Measurements from ENCODE around the gene QSOX2.
"Not testable (repeated sequence)": the region's sequence is repeated elsewhere in the genome, so short reads cannot be mapped to it uniquely, and the experiment has no call there.

QSOX2 gene

DNA sequence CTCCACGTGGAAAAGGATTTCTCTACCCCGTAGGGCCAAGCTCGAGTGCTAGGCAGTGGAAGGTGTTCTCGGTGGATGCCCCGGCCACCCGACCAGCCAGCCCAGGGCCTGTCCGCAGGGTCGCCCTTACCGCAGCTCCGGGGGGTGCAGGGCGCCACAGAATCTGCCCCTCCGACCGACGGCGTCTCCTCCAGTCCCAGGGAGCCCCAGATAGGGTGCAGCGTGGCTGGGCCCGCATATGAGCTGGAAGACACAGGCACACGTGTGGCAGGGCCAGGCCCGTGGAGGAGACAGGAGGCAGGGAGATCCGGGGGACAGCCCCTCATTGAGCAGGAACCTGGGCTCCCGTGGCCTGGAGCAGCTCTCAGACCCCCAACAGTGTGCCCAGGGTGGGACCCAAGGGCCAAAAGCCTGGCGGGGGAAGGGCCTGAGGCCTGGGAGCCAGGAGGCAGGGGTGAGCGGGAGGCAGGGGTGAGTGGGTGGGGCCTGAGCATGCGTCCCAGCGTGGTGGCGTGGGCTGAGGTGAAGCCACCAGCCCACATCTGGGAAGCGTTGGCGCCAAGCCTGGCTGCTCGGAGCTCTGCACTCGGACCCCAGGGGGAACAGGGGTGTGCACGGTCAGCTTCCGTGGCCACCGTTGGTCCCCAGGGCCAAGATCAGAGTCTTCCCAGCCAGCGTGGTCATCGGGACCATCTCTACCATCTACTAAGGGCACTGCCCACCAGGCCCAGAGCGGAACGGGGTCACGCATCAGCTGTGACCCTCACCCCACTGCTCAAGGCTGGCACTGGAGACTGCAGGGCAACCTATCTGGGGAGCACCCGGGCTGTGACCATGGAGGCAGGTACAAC, 36.0 kb upstream of the QSOX2 start:
- DNase-seq: no peak

DNA sequence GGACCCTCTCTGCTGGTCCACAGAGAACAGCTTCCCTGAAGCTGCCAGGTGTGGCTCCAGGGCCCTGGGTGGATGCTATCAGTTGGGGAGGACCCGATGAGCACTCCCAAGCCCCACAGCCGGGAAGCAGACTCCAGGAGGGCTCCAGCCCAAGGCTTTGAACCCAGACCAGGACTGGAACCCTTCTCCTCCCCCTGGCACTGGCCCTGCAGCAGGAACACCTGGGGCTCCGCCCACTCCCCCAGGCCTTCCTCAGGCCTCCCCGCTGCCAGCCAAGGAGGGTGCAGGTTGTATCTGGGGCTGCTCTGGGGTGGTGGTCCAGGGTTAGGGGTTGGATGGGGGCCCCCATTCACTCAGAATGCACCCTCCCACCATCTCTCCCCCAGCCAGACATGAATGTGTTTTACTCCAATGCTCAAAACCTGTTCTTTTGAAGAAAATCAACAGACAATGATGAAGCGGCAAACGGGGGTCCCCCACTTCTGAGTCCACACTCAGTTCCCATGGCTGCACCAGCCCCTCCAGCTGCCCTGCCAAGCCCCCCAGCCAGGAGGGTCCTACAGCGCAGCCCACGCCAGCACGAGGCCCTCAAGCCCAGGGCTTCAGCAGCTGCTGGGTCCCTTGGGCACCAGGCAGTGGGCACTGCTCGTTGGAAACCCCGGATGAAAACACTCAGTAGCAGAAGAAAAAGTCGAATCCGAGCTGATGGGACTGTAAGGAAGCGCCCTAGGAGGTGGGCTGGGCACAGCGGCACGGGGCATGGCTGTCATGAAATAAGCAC, 35.1 kb upstream of the QSOX2 start:
- DNase-seq: no peak

DNA sequence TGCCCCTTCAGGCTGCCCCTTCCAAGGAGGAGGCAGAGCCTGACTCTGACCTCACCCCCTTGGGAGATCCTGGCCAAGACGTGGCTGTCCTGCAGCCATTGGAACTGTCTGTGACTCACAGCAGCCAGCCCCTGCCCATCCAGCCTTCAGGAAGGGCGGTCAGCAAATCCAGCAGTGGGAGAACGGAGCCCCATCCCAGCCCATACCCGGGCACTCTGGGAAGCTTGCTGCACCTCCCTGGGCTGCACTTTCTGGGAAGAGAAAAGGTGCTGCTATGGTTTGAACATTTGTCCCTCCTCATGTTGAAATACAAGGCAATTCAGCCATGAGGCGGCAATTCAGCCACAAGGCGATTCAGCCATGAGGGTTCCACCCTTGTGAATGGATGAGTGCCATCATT, 33.9 kb upstream of the QSOX2 start:
- DNase-seq: no peak

DNA sequence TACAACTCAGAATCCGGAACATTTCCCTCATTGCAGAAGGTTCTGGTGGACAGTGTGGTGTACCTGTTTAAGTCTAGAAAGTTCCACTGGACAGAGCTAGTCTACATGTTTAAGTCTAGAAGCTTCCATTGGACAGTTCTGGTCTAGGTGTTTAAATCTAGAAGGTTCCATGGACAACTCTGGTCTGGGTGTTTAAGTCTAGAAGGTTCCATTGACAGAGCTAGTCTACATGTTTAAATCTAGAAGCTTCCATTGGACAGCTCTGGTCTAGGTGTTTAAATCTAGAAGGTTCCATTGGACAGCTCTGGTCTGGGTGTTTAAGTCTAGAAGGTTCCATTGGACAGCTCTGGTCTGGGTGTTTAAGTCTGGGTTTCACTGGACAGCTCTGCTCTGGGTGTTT, 33.3 kb upstream of the QSOX2 start:
- DNase-seq: no peak

- DNase-seq: no peak
These were observed 32.6 kb upstream of the QSOX2 start for GRCh38 chr9:136278221-136278620.

- no peak for DNase-seq
These were observed 32.1 kb upstream of the QSOX2 start for GRCh38 chr9:136277746-136278145.

DNA sequence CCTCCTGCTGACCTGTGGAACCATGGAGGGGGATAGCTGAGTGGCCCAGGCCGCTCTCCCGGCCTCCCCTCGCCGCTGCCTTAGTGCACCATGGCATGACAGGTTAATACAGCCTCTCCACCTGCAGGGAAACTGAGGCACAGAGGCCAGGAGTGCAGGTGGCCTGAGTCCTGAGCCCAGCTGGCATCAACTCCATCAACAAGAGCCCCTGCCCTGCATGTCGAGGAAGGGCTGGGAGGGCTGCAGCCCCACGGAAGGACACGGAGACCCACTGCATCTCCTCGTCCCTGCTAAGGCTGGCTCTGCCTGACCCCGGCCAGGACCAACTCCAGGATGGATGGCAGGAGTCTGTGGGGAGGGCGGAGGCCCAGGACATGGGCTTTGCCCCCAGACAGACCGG, 31.1 kb upstream of the QSOX2 start:
- DNase-seq: no peak

- DNase-seq: no peak
These were observed 30.2 kb upstream of the QSOX2 start for GRCh38 chr9:136275655-136276429.

DNA sequence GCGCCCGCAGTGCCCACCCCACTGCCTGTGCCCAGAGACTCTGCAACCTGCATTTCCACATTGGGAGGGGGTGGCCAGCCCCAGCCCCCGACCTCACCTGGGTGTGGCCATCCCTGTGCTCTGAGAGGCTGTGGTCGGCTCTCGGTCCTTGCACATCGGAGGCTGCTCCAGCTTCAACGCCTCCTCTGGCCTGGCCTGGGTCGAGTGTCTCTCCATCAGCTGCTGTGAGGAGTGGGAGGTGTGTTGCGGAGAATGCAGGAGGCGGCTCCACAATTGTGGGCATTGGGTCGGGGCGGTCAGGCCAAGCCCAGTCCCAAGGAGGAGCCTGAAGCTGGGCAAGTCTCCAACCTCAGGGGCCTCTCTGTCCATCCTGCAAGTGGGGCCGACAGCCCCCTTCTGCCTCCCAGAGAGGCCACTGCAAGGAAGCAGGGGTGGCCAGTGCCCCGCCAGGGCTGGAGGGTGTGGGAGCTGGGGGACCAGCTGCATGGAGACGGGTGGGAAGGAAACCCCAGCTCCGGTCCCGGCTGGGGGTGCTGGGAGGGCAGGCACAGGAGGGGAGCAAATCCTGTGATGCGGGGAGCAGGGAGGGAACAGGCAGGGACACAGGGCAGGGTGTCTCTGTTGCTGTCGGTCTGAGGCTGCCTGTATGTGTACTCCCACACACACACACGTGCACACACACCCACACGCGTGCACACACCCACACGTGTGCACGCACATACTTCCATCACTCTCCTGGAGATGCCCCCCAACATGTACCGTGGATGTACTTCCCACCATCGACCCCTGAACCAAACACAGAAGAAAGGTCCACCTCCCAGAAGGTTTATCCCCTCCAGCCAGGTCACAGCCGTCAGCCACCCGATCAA, 29.4 kb upstream of the QSOX2 start:
- no peak for DNase-seq

GRCh38 chr9:136273921-136274785, 28.5 kb upstream of the QSOX2 start:
- no peak for DNase-seq

DNA sequence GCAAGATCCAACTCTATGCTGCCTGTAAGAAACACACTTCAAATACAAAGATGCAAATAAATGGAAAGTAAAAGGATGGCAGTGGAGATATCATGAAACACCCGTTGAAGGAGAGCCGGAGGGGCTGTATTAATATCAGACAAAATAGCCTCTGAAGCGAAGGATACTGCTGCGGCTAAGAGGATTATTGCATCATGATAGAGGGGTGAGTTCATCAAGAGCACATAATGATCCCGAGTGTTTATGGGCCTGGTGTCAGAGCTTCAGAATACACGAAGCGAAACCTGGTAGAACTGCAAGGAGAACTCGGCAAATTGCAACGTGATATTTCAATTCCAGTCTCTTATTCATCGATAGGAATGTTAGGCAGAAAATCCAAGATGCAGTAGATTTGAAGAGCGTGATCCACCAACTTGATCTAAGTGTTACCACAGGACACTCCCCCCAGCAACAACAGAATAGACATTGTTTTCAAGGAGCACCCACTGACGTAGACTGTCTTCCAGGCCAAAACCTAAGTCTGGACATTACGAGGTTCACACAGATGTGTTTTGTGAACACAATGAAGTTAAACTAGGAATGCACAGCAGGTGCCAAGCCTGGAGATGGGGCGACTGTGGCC, 27.7 kb upstream of the QSOX2 start:
- DNase-seq: no peak

DNA sequence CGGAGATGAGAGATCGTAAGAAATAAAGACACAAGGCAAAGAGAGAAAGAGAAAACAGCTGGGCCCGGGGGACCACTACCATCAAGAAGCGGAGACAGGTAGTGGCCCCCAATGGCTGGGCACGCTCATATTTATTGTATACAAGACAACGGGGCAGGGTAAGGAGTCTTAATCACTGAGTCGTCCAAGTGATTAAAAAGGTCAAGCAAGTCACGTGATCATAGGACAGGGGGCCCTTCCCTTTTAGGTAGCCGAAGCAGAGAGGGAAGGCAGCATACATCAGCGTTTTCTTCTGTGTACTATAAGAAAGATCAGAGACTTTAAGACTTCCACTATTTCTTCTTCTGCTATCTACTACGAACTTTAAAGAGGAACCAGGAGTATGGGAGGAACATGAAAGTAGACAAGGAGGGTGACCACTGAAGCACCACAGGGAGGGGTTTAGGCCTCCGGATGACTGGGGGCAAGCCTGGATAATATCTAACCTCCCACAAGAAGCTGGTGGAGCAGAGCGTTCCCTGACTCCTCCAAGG, 24.6 kb upstream of the QSOX2 start:
- DNase-seq: no peak

DNA sequence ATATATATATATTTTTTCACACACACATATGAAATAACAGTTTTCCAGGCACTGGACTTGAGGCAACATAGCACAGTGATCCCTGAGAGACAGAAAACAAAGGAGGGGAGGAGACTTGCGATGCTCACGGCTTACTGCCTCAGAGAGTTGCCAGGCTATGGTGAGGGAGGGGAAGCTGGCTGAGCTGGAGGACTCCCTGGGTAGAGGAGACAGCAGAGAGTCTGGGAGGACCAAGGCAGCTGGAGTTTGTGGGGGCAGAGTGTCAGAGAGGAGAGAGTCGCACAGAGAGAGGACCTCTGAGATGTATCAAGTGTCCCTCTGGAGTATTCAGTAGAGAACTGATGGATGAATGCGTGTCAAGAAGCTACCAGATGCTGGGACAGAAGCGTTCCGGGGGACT, 23.1 kb upstream of the QSOX2 start:
- no peak for DNase-seq

GRCh38 chr9:136268318-136268717, 22.7 kb upstream of the QSOX2 start:
- DNase-seq: no peak

DNA sequence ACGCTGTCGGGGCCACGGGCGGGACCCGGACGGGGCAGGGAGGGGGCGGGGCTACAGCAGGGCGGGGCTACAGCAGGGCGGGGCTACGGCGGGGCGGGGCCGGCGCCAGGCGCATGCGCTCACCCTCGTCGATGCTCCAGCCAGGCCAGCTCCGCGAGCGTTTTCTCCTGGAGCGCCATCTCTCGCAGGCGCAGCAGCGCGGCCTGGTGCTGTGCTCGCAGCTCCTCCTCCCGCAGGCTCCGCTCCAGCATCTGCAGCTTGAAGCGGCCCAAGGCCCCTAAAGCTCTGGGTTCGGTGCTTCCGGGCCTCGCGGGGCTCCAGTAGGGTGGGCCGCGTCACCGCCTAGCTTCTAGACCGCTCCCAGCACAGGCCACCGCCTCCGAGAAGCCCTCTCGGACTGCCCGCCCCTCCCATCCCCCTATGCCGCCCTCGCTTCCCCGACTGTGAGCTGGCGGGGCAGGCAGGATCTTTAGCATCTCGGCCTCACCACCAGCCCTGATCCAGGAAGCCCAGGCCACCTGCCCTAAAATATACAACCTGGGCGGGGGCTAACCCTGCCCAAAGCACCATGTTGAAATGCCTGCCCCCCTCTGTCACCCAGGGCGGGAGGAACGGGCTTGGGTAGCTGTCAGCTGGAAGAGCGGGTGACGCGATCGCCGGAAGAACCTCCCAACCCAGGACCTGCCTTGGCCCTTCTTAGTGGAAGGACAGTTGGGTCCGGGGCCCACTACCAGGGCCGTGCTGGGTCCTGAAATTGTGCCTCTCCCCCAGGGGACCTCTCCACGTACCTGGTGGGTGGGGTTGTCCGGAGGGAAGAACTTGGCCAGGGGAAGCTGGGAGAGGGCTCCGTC, 21.9 kb upstream of the QSOX2 start:
- DNase-seq: peak; percentile 85 to 94

DNA sequence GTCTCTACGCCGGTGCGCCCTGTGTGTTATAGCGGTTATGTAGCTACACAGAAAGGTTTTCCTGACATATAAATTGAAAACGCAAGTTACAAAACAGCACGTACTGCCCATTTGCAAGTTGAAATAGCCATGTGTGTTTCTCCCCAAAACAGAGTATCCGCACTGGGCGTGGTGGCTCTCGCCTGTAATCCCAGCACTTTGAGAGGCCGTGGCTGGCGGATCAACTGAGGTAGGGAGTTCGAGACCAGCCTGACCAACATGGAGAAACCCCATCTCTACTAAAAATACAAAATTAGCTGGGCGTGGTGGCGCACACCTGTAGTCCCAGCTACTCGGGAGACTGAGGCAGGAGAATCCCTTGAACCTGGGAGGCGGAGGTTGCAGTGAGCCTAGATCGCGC, 21.0 kb upstream of the QSOX2 start:
- not testable (repeated sequence) for DNase-seq

DNA sequence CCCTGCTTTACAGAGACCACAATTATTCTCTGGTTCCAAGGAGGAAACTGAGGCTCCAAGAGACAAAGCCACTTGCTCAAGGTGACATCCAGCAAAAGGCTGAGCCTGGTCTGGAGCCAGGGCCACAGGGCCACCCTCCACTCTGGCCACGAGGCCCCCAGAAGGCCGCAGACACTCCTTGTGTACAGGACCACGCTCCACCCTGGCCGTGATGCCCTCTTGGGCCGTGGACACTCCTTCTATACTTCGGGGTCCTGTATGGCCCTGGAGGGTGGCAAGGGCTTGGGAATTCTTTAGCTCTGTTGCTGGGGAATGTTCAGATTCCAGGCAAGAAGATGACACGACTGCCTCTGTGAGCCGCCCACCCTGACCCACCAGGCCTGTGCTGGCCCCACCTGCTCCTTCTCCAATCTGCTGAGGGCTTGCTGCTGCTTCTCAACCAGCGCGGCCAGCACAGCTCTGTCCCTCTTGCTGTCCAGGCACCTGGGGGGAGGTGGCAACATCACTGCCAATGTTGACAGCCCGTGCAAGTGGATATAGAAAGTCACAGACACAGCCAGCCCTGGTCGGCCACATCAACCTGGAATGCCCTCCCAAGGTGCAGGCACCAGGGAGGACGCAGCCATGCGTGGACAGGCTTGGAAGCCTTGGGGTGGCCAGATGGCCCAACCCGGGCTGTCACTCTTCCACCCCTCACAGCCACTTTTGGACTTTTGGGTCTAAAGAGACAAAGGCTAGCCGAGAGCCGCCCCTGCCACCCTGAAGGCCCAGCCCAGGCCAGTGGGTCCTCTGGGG, 20.1 kb upstream of the QSOX2 start:
- DNase-seq: no peak

DNA sequence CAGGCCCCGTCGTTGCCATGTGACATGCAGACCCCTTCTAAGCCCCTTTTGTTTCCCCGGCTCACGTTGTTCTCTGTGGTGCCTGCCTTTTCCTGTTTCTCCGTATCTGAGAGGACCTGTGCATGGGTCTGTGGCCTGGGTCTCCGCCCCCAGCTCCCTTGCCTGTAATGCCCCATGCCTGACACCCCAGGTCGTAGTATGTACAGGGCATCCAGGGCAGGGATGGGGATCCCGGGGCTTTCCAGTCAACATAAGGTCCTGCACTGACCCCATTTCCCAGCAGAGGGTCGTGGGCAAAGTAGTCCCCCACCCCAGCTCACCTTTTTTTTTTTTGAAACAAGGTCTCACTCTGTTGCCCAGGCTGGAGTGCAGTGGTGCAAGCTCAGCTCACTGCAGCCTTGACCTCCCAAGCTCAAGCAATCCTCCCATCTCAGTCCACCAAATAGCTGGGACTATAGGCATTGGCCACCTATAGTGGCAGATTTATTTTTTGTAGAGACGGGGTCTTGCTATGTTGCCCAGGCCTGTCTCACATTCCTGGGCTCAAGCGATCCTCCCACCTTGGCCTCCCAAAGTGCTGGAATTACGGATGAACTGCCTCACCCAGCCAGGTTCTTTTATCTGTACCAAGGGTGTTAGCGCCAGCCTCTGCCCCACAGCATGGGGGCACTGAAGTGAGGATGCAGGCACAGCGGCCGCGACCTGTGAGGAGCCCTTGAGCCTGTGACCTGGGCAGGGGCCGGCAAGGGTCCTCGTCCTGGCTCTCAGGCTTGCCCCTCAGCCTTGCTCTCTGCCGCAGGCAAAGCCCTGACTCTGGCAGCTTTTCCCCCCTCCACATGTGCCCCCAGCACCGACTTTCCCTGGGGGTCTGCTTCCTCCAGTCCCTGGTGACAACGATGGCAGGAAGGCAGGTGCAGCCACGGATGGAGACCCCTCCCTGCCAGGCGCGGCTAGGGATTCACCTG, 19.1 kb upstream of the QSOX2 start:
- DNase-seq: no peak

Measured in activated T-cell treated with anti-CD3 and anti-CD28 coated beads, Interleukin-2, amount 50 U/mL, for 48 hours (primary cell).